ENCODE measurements around the gene KMO.
A peak's percentile ranks its signal among the peaks of the same experiment; 100 is the strongest.

The KMO gene

DNA sequence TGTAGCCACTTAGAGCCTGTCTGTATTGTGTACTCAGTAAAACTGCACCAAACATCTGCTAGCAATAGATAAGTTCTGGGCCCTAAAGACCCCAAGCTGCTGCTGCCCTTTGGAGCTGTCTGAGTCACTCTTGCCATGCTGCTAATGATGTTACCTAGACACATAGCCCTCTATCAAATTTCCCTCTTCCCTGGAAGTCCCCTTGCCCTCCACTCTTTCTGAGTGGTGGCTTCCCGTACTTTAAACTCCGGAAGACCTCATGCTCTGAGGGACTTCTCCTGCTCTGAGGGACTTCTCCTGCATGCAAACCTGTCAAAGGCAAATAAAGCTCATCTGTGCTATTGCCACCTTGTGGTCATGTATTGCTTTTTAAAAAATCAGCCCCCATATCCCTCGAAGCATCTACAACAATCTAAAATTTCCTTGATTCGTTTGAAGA is 46.6 kb upstream of the KMO start:
- Histone ChIP-seq H3K36me3 (ENCODE audit: control insufficient read depth, low read length) (no peaks in the 10 kb centered on the region), H3K4me2 (ENCODE audit: low read length) (no peak overlapping the region), H3K9me3 (ENCODE audit: control insufficient read depth, insufficient read depth, low read length) (no peaks in the 10 kb centered on the region), H3K4me3 (ENCODE audit: low read length) (no peak overlapping the region), H3K4me1 (ENCODE audit: control insufficient read depth, low read length) (peaks cover 3% of the 10 kb centered on the region; the same call in 1 of the 2 replicates), H4K20me1 (ENCODE audit: control insufficient read depth, insufficient read depth, low read depth, low read length) (no peaks in the 10 kb centered on the region), H3K79me2 (ENCODE audit: control insufficient read depth, low read length) (no peaks in the 10 kb centered on the region), H3K27ac (ENCODE audit: low read depth, low read length) (no peak overlapping the region), H3K9me2 (replicated peaks; ENCODE audit: control insufficient read depth, low read length) (no peaks in the 10 kb centered on the region), H3F3A (ENCODE audit: control insufficient read depth, insufficient read depth) (no peaks in the 10 kb centered on the region), H3K27me3 (ENCODE audit: control insufficient read depth, low read length) (no peaks in the 10 kb centered on the region)
- TF ChIP-seq, protein P1, sequence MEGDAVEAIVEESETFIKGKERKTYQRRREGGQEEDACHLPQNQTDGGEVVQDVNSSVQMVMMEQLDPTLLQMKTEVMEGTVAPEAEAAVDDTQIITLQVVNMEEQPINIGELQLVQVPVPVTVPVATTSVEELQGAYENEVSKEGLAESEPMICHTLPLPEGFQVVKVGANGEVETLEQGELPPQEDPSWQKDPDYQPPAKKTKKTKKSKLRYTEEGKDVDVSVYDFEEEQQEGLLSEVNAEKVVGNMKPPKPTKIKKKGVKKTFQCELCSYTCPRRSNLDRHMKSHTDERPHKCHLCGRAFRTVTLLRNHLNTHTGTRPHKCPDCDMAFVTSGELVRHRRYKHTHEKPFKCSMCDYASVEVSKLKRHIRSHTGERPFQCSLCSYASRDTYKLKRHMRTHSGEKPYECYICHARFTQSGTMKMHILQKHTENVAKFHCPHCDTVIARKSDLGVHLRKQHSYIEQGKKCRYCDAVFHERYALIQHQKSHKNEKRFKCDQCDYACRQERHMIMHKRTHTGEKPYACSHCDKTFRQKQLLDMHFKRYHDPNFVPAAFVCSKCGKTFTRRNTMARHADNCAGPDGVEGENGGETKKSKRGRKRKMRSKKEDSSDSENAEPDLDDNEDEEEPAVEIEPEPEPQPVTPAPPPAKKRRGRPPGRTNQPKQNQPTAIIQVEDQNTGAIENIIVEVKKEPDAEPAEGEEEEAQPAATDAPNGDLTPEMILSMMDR (IDR thresholded peaks at IDR 0.05; ENCODE audit: low read depth, low read length, poor library complexity, severe bottlenecking), result peak; percentile 75
- TF ChIP-seq EZH2phosphoT487 (IDR thresholded peaks at IDR 0.05; ENCODE audit: borderline replicate concordance, low read length), result no peak

DNA sequence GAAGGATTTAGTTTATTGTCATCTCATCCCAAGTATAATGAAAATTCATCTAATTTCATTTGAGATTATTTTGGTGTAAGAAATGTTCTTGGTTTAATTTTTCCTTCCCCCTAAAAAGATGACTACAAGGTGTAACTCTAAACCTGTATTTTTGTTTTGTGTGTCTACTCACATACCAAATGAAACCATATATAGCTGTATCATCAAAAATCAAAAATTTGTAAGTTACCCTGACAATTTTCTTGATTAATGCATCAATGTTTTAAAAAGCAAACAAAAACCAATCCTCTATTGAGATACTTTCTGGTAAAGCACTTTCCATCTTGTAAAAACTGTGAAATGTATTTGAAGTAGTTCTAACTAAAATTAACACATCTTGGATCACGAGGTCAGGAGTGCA is 43.4 kb upstream of the KMO start:
- no peaks in the 10 kb centered on the region for H3F3A ChIP-seq (ENCODE audit: control insufficient read depth, insufficient read depth)
- H3K9me3 ChIP-seq (ENCODE audit: control insufficient read depth, insufficient read depth, low read length), result no peaks in the 10 kb centered on the region

DNA sequence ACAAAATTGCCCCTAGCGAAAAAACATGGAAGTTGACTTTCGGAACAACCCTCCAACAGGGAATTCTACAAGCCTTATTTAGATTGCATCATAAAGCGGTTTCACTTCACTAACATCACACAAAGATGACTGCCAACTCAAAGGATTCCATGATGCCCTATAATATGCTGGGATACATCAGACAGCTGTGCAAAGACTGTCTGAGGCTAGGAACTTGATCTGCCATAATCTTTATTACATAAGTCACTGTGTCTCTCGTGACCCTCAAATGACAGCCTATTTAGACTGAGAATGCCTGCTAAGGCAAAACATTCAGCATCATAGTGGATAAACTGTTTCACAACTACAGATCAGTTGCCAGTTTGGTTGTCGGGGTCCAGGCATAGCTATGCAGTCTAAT is 36.4 kb upstream of the KMO start:
- peaks cover 54% of the 10 kb centered on the region for H3K36me3 ChIP-seq (ENCODE audit: control insufficient read depth, low read length)
- no peak overlapping the region for H3K4me3 ChIP-seq (ENCODE audit: low read length)
- no peak overlapping the region for H3K4me2 ChIP-seq (ENCODE audit: low read length)
- H3K9me2 ChIP-seq (replicated peaks; ENCODE audit: control insufficient read depth, low read length), result no peaks in the 10 kb centered on the region
- H3K27ac ChIP-seq (ENCODE audit: low read depth, low read length), result no peak overlapping the region
- no peaks in the 10 kb centered on the region for H4K20me1 ChIP-seq (ENCODE audit: control insufficient read depth, insufficient read depth, low read depth, low read length)
- H3F3A ChIP-seq (ENCODE audit: control insufficient read depth, insufficient read depth), result 0 out of 2 replicates have a peak, but pooled peaks cover 5% of the 10 kb centered on the region
- H3K9me3 ChIP-seq (ENCODE audit: control insufficient read depth, insufficient read depth, low read length), result no peaks in the 10 kb centered on the region
- no peaks in the 10 kb centered on the region for H3K79me2 ChIP-seq (ENCODE audit: control insufficient read depth, low read length)
- TF ChIP-seq, protein P1 (IDR thresholded peaks at IDR 0.05; ENCODE audit: low read depth, low read length, poor library complexity, severe bottlenecking), result no peak
- no peak for TF ChIP-seq EZH2phosphoT487 (IDR thresholded peaks at IDR 0.05; ENCODE audit: borderline replicate concordance, low read length)
- no peaks in the 10 kb centered on the region for H3K27me3 ChIP-seq (ENCODE audit: control insufficient read depth, low read length)
- no peaks in the 10 kb centered on the region for H3K4me1 ChIP-seq (ENCODE audit: control insufficient read depth, low read length)

More for the DNA sequence above, 43.4 kb upstream of the KMO start:
- Histone ChIP-seq H3K4me1 (ENCODE audit: control insufficient read depth, low read length) (peaks cover 3% of the 10 kb centered on the region; the same call in 1 of the 2 replicates), H3K4me2 (ENCODE audit: low read length) (no peak overlapping the region), H3K79me2 (ENCODE audit: control insufficient read depth, low read length) (no peaks in the 10 kb centered on the region), H3K9me2 (replicated peaks; ENCODE audit: control insufficient read depth, low read length) (no peaks in the 10 kb centered on the region), H3K36me3 (ENCODE audit: control insufficient read depth, low read length) (no peaks in the 10 kb centered on the region), H4K20me1 (ENCODE audit: control insufficient read depth, insufficient read depth, low read depth, low read length) (no peaks in the 10 kb centered on the region), H3K27ac (ENCODE audit: low read depth, low read length) (no peak overlapping the region), H3K27me3 (ENCODE audit: control insufficient read depth, low read length) (no peaks in the 10 kb centered on the region), H3K4me3 (ENCODE audit: low read length) (no peak overlapping the region)
- TF ChIP-seq EZH2phosphoT487 (IDR thresholded peaks at IDR 0.05; ENCODE audit: borderline replicate concordance, low read length), result no peak
- TF ChIP-seq, protein P1 (IDR thresholded peaks at IDR 0.05; ENCODE audit: low read depth, low read length, poor library complexity, severe bottlenecking), result no peak
